Stimulated activated CD8-positive, alpha-beta memory T cell treated with anti-CD3 and anti-CD28 coated beads, Interleukin-4, amount 100 ng/mL, for 24 hours (primary cell): Measurements from ENCODE around the gene DNAJC22.
"Not testable (repeated sequence)": the region's sequence is repeated elsewhere in the genome, so short reads cannot be mapped to it uniquely, and the experiment has no call there.

ENCODE experiments used
- DNase-seq: peaks from one replicate; pipeline ENCODE4 v3.0.0-alpha.2; 2020; ENCODE audit warnings: low read depth

The DNAJC22 gene

GRCh38 chr12:49375406-49375805, 28.7 kb downstream of the DNAJC22 start:
- no peak for DNase-seq

DNA sequence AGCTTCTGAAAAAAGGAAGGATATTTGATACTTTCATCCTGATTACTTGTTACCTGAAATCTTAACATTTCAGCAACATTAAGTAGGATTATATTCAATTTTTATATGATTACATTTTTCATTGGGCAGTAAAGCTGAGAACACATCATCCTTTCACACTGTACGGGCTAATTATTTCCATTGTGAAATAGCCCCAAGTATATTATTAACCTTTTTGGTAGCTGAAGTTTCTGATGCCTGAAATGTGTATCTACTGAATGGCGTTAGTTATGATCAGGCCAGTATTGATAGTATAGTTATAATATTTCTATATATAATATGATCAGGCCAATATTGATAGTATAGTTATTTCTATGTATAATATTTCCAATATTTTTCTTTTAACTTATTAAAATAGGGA, 30.7 kb downstream of the DNAJC22 start:
- DNase-seq = no peak

DNA sequence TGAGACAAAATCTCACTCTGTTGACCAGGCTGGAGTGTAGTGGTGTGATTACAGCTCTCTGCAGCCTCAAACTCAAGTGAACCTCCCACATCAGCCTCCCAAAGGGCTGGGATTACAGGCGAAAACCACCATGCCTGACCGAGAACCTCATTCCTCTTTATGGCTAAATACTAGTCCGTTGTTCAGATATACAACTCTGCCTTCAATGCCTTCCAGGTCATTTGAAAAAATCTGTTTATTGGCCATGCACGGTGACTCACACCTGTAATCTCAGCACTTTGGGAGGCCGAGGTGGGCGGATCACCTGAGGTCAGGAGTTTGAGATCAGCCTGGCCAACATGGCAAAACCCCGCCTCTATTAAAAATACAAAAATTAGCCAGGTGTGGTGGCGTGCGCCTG, 33.5 kb downstream of the DNAJC22 start:
- not testable (repeated sequence) for DNase-seq

- peak; percentile 62 for DNase-seq
Measured at GRCh38 chr12:49388682-49389386, 42.1 kb downstream of the DNAJC22 start.

GRCh38 chr12:49389387-49389703, 42.7 kb downstream of the DNAJC22 start:
- no peak for DNase-seq

GRCh38 chr12:49397000-49397399, 50.3 kb downstream of the DNAJC22 start:
- DNase-seq = no peak

- no peak for DNase-seq
Measured at GRCh38 chr12:49400304-49400703, 53.6 kb downstream of the DNAJC22 start.
